Suprapubic skin (tissue), 4 donors: ENCODE data around the gene MRPL51.
"Not testable (repeated sequence)": the region's sequence is repeated elsewhere in the genome, so short reads cannot be mapped to it uniquely, and the experiment has no call there.

Experiments used
- CTCF ChIP-seq, 2 donors: fragments of 200-600 bp in 1 of 2; fragments of 450-650 bp in 1 of 2; sonication (generic) in 1 of 2; IDR thresholded peaks; one replicate each; pipeline ENCODE4 v1.5.1; 2016 to 2019; ENCODE audit warnings: antibody characterized with exemption in 2 of 2, mild to moderate bottlenecking in 1 of 2, moderate library complexity in 1 of 2
- EP300 ChIP-seq: sonication (generic); formaldehyde crosslinking; IDR thresholded peaks from one replicate; pipeline ENCODE4 v1.6.1; 2017; ENCODE audit warnings: antibody characterized with exemption
- POLR2A ChIP-seq, 2 donors: fragments of 450-650 bp; IDR thresholded peaks; one replicate each; pipeline ENCODE4 v1.6.1; 2017; ENCODE audit warnings: antibody characterized with exemption in 2 of 2, mild to moderate bottlenecking in 2 of 2, moderate library complexity in 2 of 2
- POLR2AphosphoS5 ChIP-seq, 3 donors: sonication (generic); formaldehyde crosslinking; IDR thresholded peaks; one replicate each; pipeline ENCODE4 v1.6.1; 2017; ENCODE audit warnings: antibody characterized with exemption in 3 of 3

- not testable (repeated sequence) for TF ChIP-seq CTCF (IDR thresholded peaks at IDR 0.05); POLR2A (IDR thresholded peaks at IDR 0.05); EP300; POLR2AphosphoS5 (IDR thresholded peaks at IDR 0.05)
These were observed 15.3 kb downstream of the MRPL51 start for GRCh38 chr12:6477601-6478377.
